SK-N-SH treated with all-trans-retinoic acid at 6 μM for 48 hours (cell line): ENCODE measurements around the gene OLFML3.

Experiments
- ATAC-seq: fragments of 200-7000 bp; cut with Tn5 transposase; 3 replicates; pipeline ENCODE4 v1.9.1; 2020; ENCODE audit warnings: mild to moderate bottlenecking, moderate library complexity
- ARNTL ChIP-seq: fragments of 450-650 bp; formaldehyde crosslinking; IDR thresholded peaks from 2 replicates; pipeline ENCODE4 v1.5.0; 2020; ENCODE audit warnings: low read depth, mild to moderate bottlenecking, moderate library complexity, borderline replicate concordance
- BACH2 ChIP-seq: fragments of 250-450 bp; sonication (Bioruptor Pico); IDR thresholded peaks from 2 replicates; pipeline ENCODE4 v1.9.0; 2021; ENCODE audit warnings: mild to moderate bottlenecking, borderline replicate concordance
- CREB5 ChIP-seq: fragments of 250-450 bp; sonication (Bioruptor Pico); IDR thresholded peaks from 2 replicates; pipeline ENCODE4 v1.5.1; 2020; ENCODE audit warnings: low read depth, mild to moderate bottlenecking, moderate library complexity
- ESRRG ChIP-seq: fragments of 250-450 bp; sonication (Bioruptor Pico); IDR thresholded peaks from 2 replicates; pipeline ENCODE4 v1.6.1; 2021; ENCODE audit warnings: mild to moderate bottlenecking
- GLIS3 ChIP-seq: fragments of 250-450 bp; sonication (Bioruptor Pico); IDR thresholded peaks from 2 replicates; pipeline ENCODE4 v1.5.0; 2020; ENCODE audit warnings: mild to moderate bottlenecking, moderate library complexity
- ISL1 ChIP-seq: fragments of 250-450 bp; sonication (Bioruptor Pico); IDR thresholded peaks from 2 replicates; pipeline ENCODE4 v2.1.2; 2022; ENCODE audit warnings: mild to moderate bottlenecking, moderate library complexity
- OSR1 ChIP-seq: fragments of 250-450 bp; sonication (Bioruptor Pico); IDR thresholded peaks from 2 replicates; pipeline ENCODE4 v1.8.0; 2022; ENCODE audit warnings: moderate library complexity, mild to moderate bottlenecking, inconsistent platforms
- PPARA ChIP-seq: fragments of 250-450 bp; sonication (Bioruptor Pico); IDR thresholded peaks from 2 replicates; pipeline ENCODE4 v1.5.0; 2020; ENCODE audit warnings: mild to moderate bottlenecking, borderline replicate concordance
- SNAI2 ChIP-seq: fragments of 250-450 bp; sonication (Bioruptor Pico); IDR thresholded peaks from 2 replicates; pipeline ENCODE4 v1.5.0; 2020; ENCODE audit warnings: mild to moderate bottlenecking, moderate library complexity
- TCF4 ChIP-seq: fragments of 250-450 bp; sonication (Bioruptor Pico); IDR thresholded peaks from 2 replicates; pipeline ENCODE4 v1.8.0; 2021; ENCODE audit warnings: mild to moderate bottlenecking, moderate library complexity, borderline replicate concordance
- TOX ChIP-seq: fragments of 250-450 bp; sonication (Bioruptor Pico); IDR thresholded peaks from 2 replicates; pipeline ENCODE4 v1.8.0; 2021; ENCODE audit warnings: mild to moderate bottlenecking, moderate library complexity, borderline replicate concordance
- ZC3H10 ChIP-seq: fragments of 250-450 bp; sonication (Bioruptor Pico); IDR thresholded peaks from 2 replicates; pipeline ENCODE4 v1.5.1; 2021; ENCODE audit warnings: mild to moderate bottlenecking, moderate library complexity
- ZFP3 ChIP-seq: fragments of 250-450 bp; sonication (Bioruptor Pico); IDR thresholded peaks from 2 replicates; pipeline ENCODE4 v1.5.0; 2020; ENCODE audit warnings: mild to moderate bottlenecking, moderate library complexity
- ZNF565 ChIP-seq: fragments of 450-650 bp; formaldehyde crosslinking; conservative IDR thresholded peaks from 2 replicates; pipeline ENCODE4 v1.5.0; 2020; ENCODE audit warnings: low read depth, mild to moderate bottlenecking, moderate library complexity
- ZNF70 ChIP-seq: fragments of 450-650 bp; formaldehyde crosslinking; IDR thresholded peaks from 2 replicates; pipeline ENCODE4 v1.5.0; 2020; ENCODE audit warnings: mild to moderate bottlenecking, moderate library complexity
- ZNF8 ChIP-seq: fragments of 450-650 bp; formaldehyde crosslinking; IDR thresholded peaks from 2 replicates; pipeline ENCODE4 v1.5.0; 2020; ENCODE audit warnings: mild to moderate bottlenecking, moderate library complexity
- TF ChIP-seq, protein P1 (sequence below): fragments of 250-450 bp; sonication (Bioruptor Pico); IDR thresholded peaks from 2 replicates; pipeline ENCODE4 v1.5.0; 2020; ENCODE audit warnings: mild to moderate bottlenecking, moderate library complexity
- TF ChIP-seq, protein P2 (sequence below): fragments of 250-450 bp; sonication (Bioruptor Pico); IDR thresholded peaks from 2 replicates; pipeline ENCODE4 v1.8.0; 2020; ENCODE audit warnings: mild to moderate bottlenecking, moderate library complexity, borderline replicate concordance
- TF ChIP-seq, protein P3 (sequence below): fragments of 250-450 bp; sonication (Bioruptor Pico); IDR thresholded peaks from 2 replicates; pipeline ENCODE4 v1.5.1; 2021; ENCODE audit warnings: mild to moderate bottlenecking, moderate library complexity
- TF ChIP-seq, protein P4 (sequence below): fragments of 250-450 bp; sonication (Bioruptor Pico); IDR thresholded peaks from 2 replicates; pipeline ENCODE4 v1.8.0; 2021; ENCODE audit warnings: low read depth, mild to moderate bottlenecking, moderate library complexity, borderline replicate concordance

The OLFML3 gene

DNA sequence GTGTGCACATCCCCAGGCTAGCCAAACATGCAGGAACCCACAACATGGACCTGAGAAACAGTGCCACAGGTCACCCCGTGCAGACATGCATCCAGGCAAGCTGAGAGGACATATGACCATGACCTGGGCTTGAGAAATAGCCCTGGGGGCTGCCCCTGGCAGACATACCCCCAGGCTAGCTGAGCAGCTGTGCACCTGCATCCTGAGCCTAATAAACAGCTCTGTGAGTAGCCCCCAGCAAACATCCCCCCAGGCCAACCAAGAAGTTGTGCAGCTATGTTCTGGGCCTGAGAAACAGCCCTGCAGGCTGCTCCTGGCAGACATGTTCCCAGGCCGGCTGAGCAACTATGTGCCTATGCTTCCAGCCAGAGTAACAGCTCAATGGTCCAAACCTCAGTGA, 14.5 kb downstream of the OLFML3 start (continued):
- TF ChIP-seq, protein P1, sequence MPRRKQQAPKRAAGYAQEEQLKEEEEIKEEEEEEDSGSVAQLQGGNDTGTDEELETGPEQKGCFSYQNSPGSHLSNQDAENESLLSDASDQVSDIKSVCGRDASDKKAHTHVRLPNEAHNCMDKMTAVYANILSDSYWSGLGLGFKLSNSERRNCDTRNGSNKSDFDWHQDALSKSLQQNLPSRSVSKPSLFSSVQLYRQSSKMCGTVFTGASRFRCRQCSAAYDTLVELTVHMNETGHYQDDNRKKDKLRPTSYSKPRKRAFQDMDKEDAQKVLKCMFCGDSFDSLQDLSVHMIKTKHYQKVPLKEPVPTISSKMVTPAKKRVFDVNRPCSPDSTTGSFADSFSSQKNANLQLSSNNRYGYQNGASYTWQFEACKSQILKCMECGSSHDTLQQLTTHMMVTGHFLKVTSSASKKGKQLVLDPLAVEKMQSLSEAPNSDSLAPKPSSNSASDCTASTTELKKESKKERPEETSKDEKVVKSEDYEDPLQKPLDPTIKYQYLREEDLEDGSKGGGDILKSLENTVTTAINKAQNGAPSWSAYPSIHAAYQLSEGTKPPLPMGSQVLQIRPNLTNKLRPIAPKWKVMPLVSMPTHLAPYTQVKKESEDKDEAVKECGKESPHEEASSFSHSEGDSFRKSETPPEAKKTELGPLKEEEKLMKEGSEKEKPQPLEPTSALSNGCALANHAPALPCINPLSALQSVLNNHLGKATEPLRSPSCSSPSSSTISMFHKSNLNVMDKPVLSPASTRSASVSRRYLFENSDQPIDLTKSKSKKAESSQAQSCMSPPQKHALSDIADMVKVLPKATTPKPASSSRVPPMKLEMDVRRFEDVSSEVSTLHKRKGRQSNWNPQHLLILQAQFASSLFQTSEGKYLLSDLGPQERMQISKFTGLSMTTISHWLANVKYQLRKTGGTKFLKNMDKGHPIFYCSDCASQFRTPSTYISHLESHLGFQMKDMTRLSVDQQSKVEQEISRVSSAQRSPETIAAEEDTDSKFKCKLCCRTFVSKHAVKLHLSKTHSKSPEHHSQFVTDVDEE (CRISPR knock-in tag) = no peak

DNA sequence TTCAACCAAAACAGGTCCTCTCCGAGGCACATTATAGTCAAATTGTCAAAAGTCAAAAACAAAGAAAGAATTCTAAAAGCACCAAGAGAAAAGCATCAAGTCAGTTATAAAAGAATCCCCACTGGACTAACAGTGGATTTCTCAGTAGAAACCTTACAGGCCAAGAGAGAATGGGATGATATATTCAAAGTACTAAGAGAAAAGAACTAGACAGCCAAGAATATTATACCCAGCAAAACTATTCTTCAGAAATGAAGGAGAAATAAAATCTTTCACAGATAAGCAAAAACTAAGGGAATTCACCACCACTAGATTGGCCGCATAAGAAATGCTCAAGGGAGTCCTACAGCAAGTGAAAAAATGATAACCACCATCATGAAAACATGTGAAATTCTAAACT, 16.1 kb downstream of the OLFML3 start:
- TF ChIP-seq, protein P1 (CRISPR knock-in tag) = no peak
- TF ChIP-seq ZNF70 (CRISPR knock-in tag) = no peak
- TF ChIP-seq, protein P2, sequence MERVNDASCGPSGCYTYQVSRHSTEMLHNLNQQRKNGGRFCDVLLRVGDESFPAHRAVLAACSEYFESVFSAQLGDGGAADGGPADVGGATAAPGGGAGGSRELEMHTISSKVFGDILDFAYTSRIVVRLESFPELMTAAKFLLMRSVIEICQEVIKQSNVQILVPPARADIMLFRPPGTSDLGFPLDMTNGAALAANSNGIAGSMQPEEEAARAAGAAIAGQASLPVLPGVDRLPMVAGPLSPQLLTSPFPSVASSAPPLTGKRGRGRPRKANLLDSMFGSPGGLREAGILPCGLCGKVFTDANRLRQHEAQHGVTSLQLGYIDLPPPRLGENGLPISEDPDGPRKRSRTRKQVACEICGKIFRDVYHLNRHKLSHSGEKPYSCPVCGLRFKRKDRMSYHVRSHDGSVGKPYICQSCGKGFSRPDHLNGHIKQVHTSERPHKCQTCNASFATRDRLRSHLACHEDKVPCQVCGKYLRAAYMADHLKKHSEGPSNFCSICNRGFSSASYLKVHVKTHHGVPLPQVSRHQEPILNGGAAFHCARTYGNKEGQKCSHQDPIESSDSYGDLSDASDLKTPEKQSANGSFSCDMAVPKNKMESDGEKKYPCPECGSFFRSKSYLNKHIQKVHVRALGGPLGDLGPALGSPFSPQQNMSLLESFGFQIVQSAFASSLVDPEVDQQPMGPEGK (CRISPR knock-in tag) = no peak
- TF ChIP-seq, protein P3, sequence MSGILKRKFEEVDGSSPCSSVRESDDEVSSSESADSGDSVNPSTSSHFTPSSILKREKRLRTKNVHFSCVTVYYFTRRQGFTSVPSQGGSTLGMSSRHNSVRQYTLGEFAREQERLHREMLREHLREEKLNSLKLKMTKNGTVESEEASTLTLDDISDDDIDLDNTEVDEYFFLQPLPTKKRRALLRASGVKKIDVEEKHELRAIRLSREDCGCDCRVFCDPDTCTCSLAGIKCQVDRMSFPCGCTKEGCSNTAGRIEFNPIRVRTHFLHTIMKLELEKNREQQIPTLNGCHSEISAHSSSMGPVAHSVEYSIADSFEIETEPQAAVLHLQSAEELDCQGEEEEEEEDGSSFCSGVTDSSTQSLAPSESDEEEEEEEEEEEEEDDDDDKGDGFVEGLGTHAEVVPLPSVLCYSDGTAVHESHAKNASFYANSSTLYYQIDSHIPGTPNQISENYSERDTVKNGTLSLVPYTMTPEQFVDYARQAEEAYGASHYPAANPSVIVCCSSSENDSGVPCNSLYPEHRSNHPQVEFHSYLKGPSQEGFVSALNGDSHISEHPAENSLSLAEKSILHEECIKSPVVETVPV (CRISPR knock-in tag) = no peak
- TF ChIP-seq ARNTL (CRISPR knock-in tag) = no peak
- TF ChIP-seq CREB5 (CRISPR knock-in tag) = no peak
- TF ChIP-seq TOX (CRISPR knock-in tag) = no peak
- TF ChIP-seq ZC3H10 (CRISPR knock-in tag) = no peak
- TF ChIP-seq PPARA (CRISPR knock-in tag) = no peak
- TF ChIP-seq BACH2 (CRISPR knock-in tag) = no peak
- TF ChIP-seq OSR1 = no peak
- no peak for TF ChIP-seq ISL1
- TF ChIP-seq ESRRG (CRISPR knock-in tag) = no peak
- no peak for TF ChIP-seq TCF4 (CRISPR knock-in tag)
- TF ChIP-seq ZNF8 (CRISPR knock-in tag) = no peak
- TF ChIP-seq ZFP3 = no peak
- TF ChIP-seq SNAI2 (CRISPR knock-in tag) = no peak
- TF ChIP-seq, protein P4, sequence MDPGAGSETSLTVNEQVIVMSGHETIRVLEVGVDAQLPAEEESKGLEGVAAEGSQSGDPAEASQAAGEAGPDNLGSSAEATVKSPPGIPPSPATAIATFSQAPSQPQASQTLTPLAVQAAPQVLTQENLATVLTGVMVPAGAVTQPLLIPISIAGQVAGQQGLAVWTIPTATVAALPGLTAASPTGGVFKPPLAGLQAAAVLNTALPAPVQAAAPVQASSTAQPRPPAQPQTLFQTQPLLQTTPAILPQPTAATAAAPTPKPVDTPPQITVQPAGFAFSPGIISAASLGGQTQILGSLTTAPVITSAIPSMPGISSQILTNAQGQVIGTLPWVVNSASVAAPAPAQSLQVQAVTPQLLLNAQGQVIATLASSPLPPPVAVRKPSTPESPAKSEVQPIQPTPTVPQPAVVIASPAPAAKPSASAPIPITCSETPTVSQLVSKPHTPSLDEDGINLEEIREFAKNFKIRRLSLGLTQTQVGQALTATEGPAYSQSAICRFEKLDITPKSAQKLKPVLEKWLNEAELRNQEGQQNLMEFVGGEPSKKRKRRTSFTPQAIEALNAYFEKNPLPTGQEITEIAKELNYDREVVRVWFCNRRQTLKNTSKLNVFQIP = no peak

DNA sequence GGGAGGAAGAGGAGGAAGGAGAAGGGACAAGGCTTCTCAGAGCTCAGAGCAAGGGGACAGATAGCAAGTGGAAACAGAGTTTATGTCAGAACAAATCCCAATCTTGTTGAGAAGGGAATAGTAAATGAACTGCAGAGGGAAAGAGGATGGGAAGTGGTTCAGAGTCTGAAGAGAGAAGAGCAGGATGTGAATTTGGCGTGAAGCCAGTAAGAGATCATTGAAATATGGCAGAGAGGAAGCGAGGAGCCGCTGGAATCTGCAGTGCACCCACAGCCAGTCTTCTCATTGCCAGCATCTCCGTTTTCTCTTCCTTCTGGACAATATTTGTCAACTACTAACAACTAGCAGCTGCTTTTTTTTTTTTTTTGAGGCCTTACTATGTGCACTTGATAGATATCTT, 19.1 kb downstream of the OLFML3 start:
- peak; percentile 86 for ATAC-seq
- no peak for TF ChIP-seq TCF4 (CRISPR knock-in tag)
- no peak for TF ChIP-seq TOX (CRISPR knock-in tag)
- TF ChIP-seq ZNF565 (CRISPR knock-in tag) = no peak
- TF ChIP-seq, protein P1 (CRISPR knock-in tag) = no peak
- no peak for TF ChIP-seq GLIS3 (CRISPR knock-in tag)

More for the DNA sequence above, 16.1 kb downstream of the OLFML3 start:
- no peak for ATAC-seq
